ENCODE data around the gene ZNF467.

ZNF467 gene

GRCh38 chr7:149725916-149726315 lies 47.5 kb downstream of the ZNF467 start:
- Histone ChIP-seq H3K27me3 (replicated peaks; ENCODE audit: insufficient read depth, low read length) (no peaks in the 10 kb centered on the region), H3K27ac (ENCODE audit: low read length) (no peak overlapping the region), H3K79me2 (ENCODE audit: low read length) (no peaks in the 10 kb centered on the region), H3K4me3 (ENCODE audit: low read length) (no peak overlapping the region), H3K9me2 (replicated peaks; ENCODE audit: insufficient read depth, low read length) (no peaks in the 10 kb centered on the region), H3K9me3 (replicated peaks; ENCODE audit: insufficient read depth, low read length) (no peaks in the 10 kb centered on the region), H3F3A (ENCODE audit: insufficient read depth, low read length) (no peaks in the 10 kb centered on the region), H4K20me1 (ENCODE audit: insufficient read depth, low read length) (no peaks in the 10 kb centered on the region), H3K36me3 (replicated peaks; ENCODE audit: insufficient read depth, low read length) (no peaks in the 10 kb centered on the region), H2AFZ (ENCODE audit: low read length) (no peak overlapping the region), H3K9ac (ENCODE audit: low read length) (no peak overlapping the region), H3K4me2 (ENCODE audit: low read depth, low read length) (no peak overlapping the region), H3K4me1 (ENCODE audit: low read length) (no peaks in the 10 kb centered on the region)
- TF ChIP-seq EZH2 (optimal IDR thresholded peaks at IDR 0.05; ENCODE audit: low read depth, low read length) (no peak), EZH2phosphoT487 (IDR thresholded peaks at IDR 0.05; ENCODE audit: low read length) (no peak), CTCF (IDR thresholded peaks at IDR 0.05; ENCODE audit: low read length) (no peak)
- no peak for DNase-seq

GRCh38 chr7:149725426-149725821 lies 48.0 kb downstream of the ZNF467 start:
- Histone ChIP-seq H3F3A (ENCODE audit: insufficient read depth, low read length) (no peaks in the 10 kb centered on the region), H3K9me2 (replicated peaks; ENCODE audit: insufficient read depth, low read length) (no peaks in the 10 kb centered on the region), H3K27ac (ENCODE audit: low read length) (no peak overlapping the region), H3K9ac (ENCODE audit: low read length) (no peak overlapping the region), H3K4me2 (ENCODE audit: low read depth, low read length) (no peak overlapping the region), H2AFZ (ENCODE audit: low read length) (no peak overlapping the region), H3K4me3 (ENCODE audit: low read length) (no peak overlapping the region), H3K36me3 (replicated peaks; ENCODE audit: insufficient read depth, low read length) (no peaks in the 10 kb centered on the region), H3K27me3 (replicated peaks; ENCODE audit: insufficient read depth, low read length) (no peaks in the 10 kb centered on the region), H4K20me1 (ENCODE audit: insufficient read depth, low read length) (no peaks in the 10 kb centered on the region), H3K9me3 (replicated peaks; ENCODE audit: insufficient read depth, low read length) (no peaks in the 10 kb centered on the region), H3K4me1 (ENCODE audit: low read length) (no peaks in the 10 kb centered on the region), H3K79me2 (ENCODE audit: low read length) (no peaks in the 10 kb centered on the region)
- TF ChIP-seq CTCF (IDR thresholded peaks at IDR 0.05; ENCODE audit: low read length) = no peak
- TF ChIP-seq EZH2 (optimal IDR thresholded peaks at IDR 0.05; ENCODE audit: low read depth, low read length) = no peak
- TF ChIP-seq EZH2phosphoT487 (IDR thresholded peaks at IDR 0.05; ENCODE audit: low read length) = no peak
- no peak for DNase-seq

GRCh38 chr7:149724661-149725425 lies 48.5 kb downstream of the ZNF467 start:
- Histone ChIP-seq H3K4me1 (ENCODE audit: low read length) (no peaks in the 10 kb centered on the region), H2AFZ (ENCODE audit: low read length) (no peak overlapping the region), H4K20me1 (ENCODE audit: insufficient read depth, low read length) (no peaks in the 10 kb centered on the region), H3K9me3 (replicated peaks; ENCODE audit: insufficient read depth, low read length) (no peaks in the 10 kb centered on the region), H3K27ac (ENCODE audit: low read length) (no peak overlapping the region), H3K27me3 (replicated peaks; ENCODE audit: insufficient read depth, low read length) (no peaks in the 10 kb centered on the region), H3K9ac (ENCODE audit: low read length) (no peak overlapping the region), H3K36me3 (replicated peaks; ENCODE audit: insufficient read depth, low read length) (no peaks in the 10 kb centered on the region), H3K9me2 (replicated peaks; ENCODE audit: insufficient read depth, low read length) (no peaks in the 10 kb centered on the region), H3K4me3 (ENCODE audit: low read length) (no peak overlapping the region), H3K79me2 (ENCODE audit: low read length) (no peaks in the 10 kb centered on the region), H3F3A (ENCODE audit: insufficient read depth, low read length) (no peaks in the 10 kb centered on the region), H3K4me2 (ENCODE audit: low read depth, low read length) (no peak overlapping the region)
- DNase-seq = no peak
- TF ChIP-seq EZH2phosphoT487 (IDR thresholded peaks at IDR 0.05; ENCODE audit: low read length) (no peak), EZH2 (optimal IDR thresholded peaks at IDR 0.05; ENCODE audit: low read depth, low read length) (no peak)
